Uterus (tissue), 4 donors: Measurements from ENCODE around the gene RFX7. TPM values are rescaled to one million over a fixed set of nuclear protein-coding genes. Genes with fewer than 3 reads are reported as not detected.

Source experiments
- DNase-seq, 2 donors: peaks; one replicate each; pipeline ENCODE4 v3.0.0-alpha.2; 2019 to 2020
- H3K27ac ChIP-seq, 2 donors: fragments of 200-600 bp; sonication (generic); 1 replicate in 1 of 2; 2 replicates in 1 of 2; pipeline ENCODE4 v1.5.1; 2016 to 2018
- H3K27me3 ChIP-seq, 2 donors: fragments of 200-600 bp; sonication (generic); one replicate each; pipeline ENCODE4 v1.5.1; 2018 to 2019; ENCODE audit warnings: control low read depth in 1 of 2
- H3K36me3 ChIP-seq, 2 donors: fragments of 200-600 bp; sonication (generic); one replicate each; pipeline ENCODE4 v1.5.1; 2019; ENCODE audit warnings: control low read depth in 1 of 2
- H3K4me1 ChIP-seq, 2 donors: fragments of 200-600 bp; sonication (generic); one replicate each; pipeline ENCODE4 v1.5.1; 2018 to 2019; ENCODE audit warnings: control low read depth in 1 of 2
- H3K4me3 ChIP-seq, 2 donors: fragments of 200-600 bp; sonication (generic); 1 replicate in 1 of 2; 2 replicates in 1 of 2; pipeline ENCODE4 v1.5.1; 2018 to 2019; ENCODE audit warnings: mild to moderate bottlenecking in 1 of 2
- H3K9me3 ChIP-seq, 2 donors: fragments of 200-600 bp; sonication (generic); one replicate each; pipeline ENCODE4 v1.5.1; 2019; ENCODE audit warnings: control low read depth in 1 of 2
- CTCF ChIP-seq, 4 experiments: fragments of 200-600 bp in 2 of 4; fragments of 450-650 bp in 2 of 4; sonication (generic) in 2 of 4; IDR thresholded peaks; one replicate each; pipeline ENCODE4 v1.5.1; 2016 to 2019; ENCODE audit warnings: antibody characterized with exemption in 4 of 4, mild to moderate bottlenecking in 2 of 4, moderate library complexity in 1 of 4
- POLR2A ChIP-seq, 2 donors: fragments of 450-650 bp; IDR thresholded peaks; one replicate each; pipeline ENCODE4 v1.6.1; 2016; ENCODE audit warnings: antibody characterized with exemption in 2 of 2, mild to moderate bottlenecking in 1 of 2, moderate library complexity in 1 of 2
- intact Hi-C: fragments of 100-400 bp; cut with DNase I; formaldehyde crosslinking; loops from one replicate; pipeline ENCODE4 v1.15.1; 2023; ENCODE audit warnings: low total_unique reads
- total RNA-seq, 4 donors: library from RNA; depleted of rRNA in 3 of 4; stranded (reverse); fragments of >200 nt in 3 of 4; gene quantifications; one replicate each; pipeline versions ENCODE4 v1.1.0 to v1.2.4, GENCODE V29; 2014 to 2023
- donor health status: DM: yes; HTN: yes; CAD: no.

The RFX7 gene
- total RNA-seq, 4 donors from 2014 or later: 3.1 to 22.9 (median 11.9) TPM

GRCh38 chr15:56245871-56246814 lies 2.5 kb upstream of the RFX7 start:
- TF ChIP-seq POLR2A (IDR thresholded peaks at IDR 0.05) (no peak), CTCF (IDR thresholded peaks at IDR 0.05) (peak; percentile 91 to 98 (median 92))
- intact Hi-C loops: no loop called here
- DNase-seq: peak; percentile 75 to 78
- H3K27me3 ChIP-seq: no peaks in the 10 kb centered on the region
- H3K27ac ChIP-seq: peak overlapping the region in 1 of 2 donors; percentile 40
- no peaks in the 10 kb centered on the region for H3K36me3 ChIP-seq
- H3K4me1 ChIP-seq: peaks cover 0 to 6% of the 10 kb centered on the region in 2 donors
- no peaks in the 10 kb centered on the region for H3K9me3 ChIP-seq
- peak overlapping the region in 1 of 2 donors; percentile 13 for H3K4me3 ChIP-seq

DNA sequence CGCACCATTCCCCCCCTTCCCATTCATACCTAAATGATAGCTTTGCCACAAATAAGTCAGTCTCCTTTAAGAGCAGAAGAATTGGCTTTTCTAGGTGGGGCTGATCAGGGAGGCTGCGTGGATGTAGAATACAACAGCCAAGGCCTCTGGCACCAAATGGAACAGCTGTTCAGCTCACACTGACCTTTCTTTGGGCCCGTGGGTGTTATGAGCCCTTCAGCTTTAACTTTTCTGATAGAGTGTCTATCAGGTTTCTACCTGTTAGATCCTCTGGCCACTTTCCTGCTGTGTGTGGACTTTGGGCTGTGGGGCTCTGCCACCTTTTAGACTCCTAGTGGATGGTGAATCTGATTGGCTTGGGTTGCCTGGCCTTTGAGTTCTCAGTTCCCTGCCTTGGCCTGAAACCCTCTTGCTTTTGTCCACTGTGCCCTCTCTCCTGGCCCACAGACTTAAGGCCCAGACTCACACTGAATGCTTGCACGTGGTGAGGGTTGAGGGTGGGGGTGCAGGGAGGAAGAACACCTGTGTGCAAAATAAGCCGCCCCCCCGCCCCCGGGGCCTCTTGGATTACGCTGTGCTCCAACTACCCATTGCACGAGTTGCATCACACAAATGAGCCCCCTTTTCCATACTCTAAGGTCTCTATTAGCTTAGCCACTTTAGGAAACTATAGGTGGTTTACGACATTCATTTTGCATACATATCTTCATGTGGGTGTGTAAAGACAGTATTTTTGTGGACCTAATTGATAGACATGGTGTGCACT lies 1.3 kb upstream of the RFX7 start:
- peak in 1 of 2 donors; percentile 22 for DNase-seq
- intact Hi-C loops: no loop called here
- TF ChIP-seq CTCF (IDR thresholded peaks at IDR 0.05) (no peak), POLR2A (IDR thresholded peaks at IDR 0.05) (no peak)
- no peaks in the 10 kb centered on the region for H3K27me3 ChIP-seq
- no peaks in the 10 kb centered on the region for H3K36me3 ChIP-seq
- H3K4me3 ChIP-seq: peak overlapping the region; percentile 86 to 97
- no peaks in the 10 kb centered on the region for H3K9me3 ChIP-seq
- H3K27ac ChIP-seq: peak overlapping the region; percentile 76 to 93
- peaks cover 0 to 6% of the 10 kb centered on the region in 2 donors for H3K4me1 ChIP-seq

DNA sequence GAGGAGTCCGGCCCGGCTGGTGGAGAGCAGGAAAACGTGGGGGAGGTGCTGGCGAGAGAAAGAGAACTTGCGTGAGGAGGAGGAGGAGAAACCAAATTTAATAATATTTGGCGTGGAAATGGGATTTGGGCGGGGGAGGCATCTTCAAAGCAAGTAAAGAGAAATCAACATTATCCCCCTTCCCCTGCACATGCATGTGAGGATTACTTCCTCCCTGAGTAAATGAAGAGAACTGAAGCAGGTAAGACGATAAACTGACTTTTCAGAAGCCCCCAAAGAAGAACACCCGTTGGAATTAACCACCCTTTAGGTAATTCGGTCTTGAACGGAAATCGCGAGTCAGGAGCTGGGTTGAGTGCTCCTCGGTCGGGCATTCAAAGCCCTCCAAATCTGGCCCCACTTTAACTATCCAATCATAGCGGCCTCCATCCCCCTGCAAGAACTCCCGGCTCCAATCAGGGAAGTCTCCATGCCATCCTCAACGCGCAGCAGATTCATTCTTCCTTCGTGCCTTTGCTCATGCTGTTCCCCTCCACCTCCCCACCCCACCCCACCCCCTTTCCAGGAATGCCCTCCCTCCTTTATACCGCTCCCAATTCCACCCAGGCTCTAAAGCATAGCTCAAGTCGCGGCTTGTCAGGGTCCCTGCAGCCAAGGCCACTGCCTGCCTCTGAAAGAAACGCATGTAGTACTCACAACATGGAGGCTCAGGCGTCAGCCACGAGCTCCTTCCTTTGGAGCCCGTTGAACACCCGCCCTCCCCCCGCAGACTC lies 545 bp upstream of the RFX7 start:
- Histone ChIP-seq H3K36me3 (no peaks in the 10 kb centered on the region), H3K27me3 (no peaks in the 10 kb centered on the region), H3K4me3 (peak overlapping the region; percentile 86 to 97), H3K9me3 (no peaks in the 10 kb centered on the region), H3K27ac (peak overlapping the region; percentile 76 to 93), H3K4me1 (peaks cover 0 to 6% of the 10 kb centered on the region in 2 donors)
- intact Hi-C loops: no loop called here
- TF ChIP-seq POLR2A (IDR thresholded peaks at IDR 0.05) (peak in 1 of 2 donors; percentile 4), CTCF (IDR thresholded peaks at IDR 0.05) (peak in 1 of 4 experiments; percentile 2)
- peak; percentile 42 to 45 for DNase-seq

GRCh38 chr15:56242576-56243162 lies 1.0 kb downstream of the RFX7 start:
- H3K4me3 ChIP-seq: peak overlapping the region; percentile 86 to 97
- intact Hi-C loops: no loop called here
- DNase-seq: no peak
- H3K27ac ChIP-seq: peak overlapping the region; percentile 93
- no peak for TF ChIP-seq CTCF (IDR thresholded peaks at IDR 0.05)
- no peak for TF ChIP-seq POLR2A (IDR thresholded peaks at IDR 0.05)
- H3K9me3 ChIP-seq: no peaks in the 10 kb centered on the region
- no peaks in the 10 kb centered on the region for H3K36me3 ChIP-seq
- no peaks in the 10 kb centered on the region for H3K27me3 ChIP-seq
- H3K4me1 ChIP-seq: peaks cover 0 to 6% of the 10 kb centered on the region in 2 donors
